ENCODE results near the gene KRIT1. TPM values are rescaled to one million over a fixed set of nuclear protein-coding genes. Genes with fewer than 3 reads are reported as not detected.
"Not testable (repeated sequence)": the region's sequence is repeated elsewhere in the genome, so short reads cannot be mapped to it uniquely, and the experiment has no call there.

Gene KRIT1
- total and polyA plus RNA-seq, 9 donors: 21.5 to 38.2 (median 27.4) TPM

GRCh38 chr7:92279396-92280031, 33.8 kb upstream of the KRIT1 start:
- peaks cover 6% of the 10 kb centered on the region for H3K9me3 ChIP-seq (replicated peaks; ENCODE audit: control insufficient read depth, low read depth, low read length)
- H3K27ac ChIP-seq (ENCODE audit: low read length): no peak overlapping the region
- H3K4me1 ChIP-seq (ENCODE audit: control insufficient read depth, insufficient read depth, low read length): peaks cover 2% of the 10 kb centered on the region
- no peaks in the 10 kb centered on the region for H3K27me3 ChIP-seq (ENCODE audit: control insufficient read depth, insufficient read depth, low read length)
- 29% methylated on average over 1 of the region's 2 CpGs for WGBS (ENCODE audit: insufficient coverage)
- no peaks in the 10 kb centered on the region for H3K36me3 ChIP-seq (ENCODE audit: control insufficient read depth, insufficient read depth, low read length)
- peak; percentile 21 for DNase-seq
- no peak overlapping the region for H3K4me3 ChIP-seq (ENCODE audit: low read length)

GRCh38 chr7:92276460-92276864, 30.7 kb upstream of the KRIT1 start:
- Histone ChIP-seq H3K4me3 (ENCODE audit: low read length) (no peak overlapping the region), H3K9me3 (replicated peaks; ENCODE audit: control insufficient read depth, low read depth, low read length) (peaks cover 6% of the 10 kb centered on the region), H3K27me3 (ENCODE audit: control insufficient read depth, insufficient read depth, low read length) (no peaks in the 10 kb centered on the region), H3K27ac (ENCODE audit: low read length) (no peak overlapping the region), H3K4me1 (ENCODE audit: control insufficient read depth, insufficient read depth, low read length) (peaks cover 2% of the 10 kb centered on the region), H3K36me3 (ENCODE audit: control insufficient read depth, insufficient read depth, low read length) (no peaks in the 10 kb centered on the region)
- 86% methylated on average over 2 of the region's 2 CpGs for WGBS (ENCODE audit: insufficient coverage)
- DNase-seq: no peak

GRCh38 chr7:92275327-92275726, 29.6 kb upstream of the KRIT1 start:
- H3K9me3 ChIP-seq (replicated peaks; ENCODE audit: control insufficient read depth, low read depth, low read length): no peaks in the 10 kb centered on the region
- H3K27ac ChIP-seq (ENCODE audit: low read length): no peak overlapping the region
- H3K4me3 ChIP-seq (ENCODE audit: low read length): no peak overlapping the region
- peaks cover 2% of the 10 kb centered on the region for H3K4me1 ChIP-seq (ENCODE audit: control insufficient read depth, insufficient read depth, low read length)
- DNase-seq: no peak
- H3K36me3 ChIP-seq (ENCODE audit: control insufficient read depth, insufficient read depth, low read length): no peaks in the 10 kb centered on the region
- 100% methylated on average over 1 of the region's 4 CpGs for WGBS (ENCODE audit: insufficient coverage)
- no peaks in the 10 kb centered on the region for H3K27me3 ChIP-seq (ENCODE audit: control insufficient read depth, insufficient read depth, low read length)

- peaks cover 3% of the 10 kb centered on the region for H3K36me3 ChIP-seq (ENCODE audit: control insufficient read depth, insufficient read depth, low read length)
- no peaks in the 10 kb centered on the region for H3K27me3 ChIP-seq (ENCODE audit: control insufficient read depth, insufficient read depth, low read length)
- H3K4me1 ChIP-seq (ENCODE audit: control insufficient read depth, insufficient read depth, low read length): no peaks in the 10 kb centered on the region
- H3K9me3 ChIP-seq (replicated peaks; ENCODE audit: control insufficient read depth, low read depth, low read length): peaks cover 2% of the 10 kb centered on the region
- no peak overlapping the region for H3K27ac ChIP-seq (ENCODE audit: low read length)
- DNase-seq: no peak
- WGBS (ENCODE audit: insufficient coverage): no CpG with 5 or more reads among the region's 1 CpG
- no peak overlapping the region for H3K4me3 ChIP-seq (ENCODE audit: low read length)
Measured at GRCh38 chr7:92268921-92269320, 23.2 kb upstream of the KRIT1 start.

GRCh38 chr7:92266415-92267241, 20.9 kb upstream of the KRIT1 start:
- no peak for DNase-seq
- no peak overlapping the region for H3K27ac ChIP-seq (ENCODE audit: low read length)
- H3K4me3 ChIP-seq (ENCODE audit: low read length): no peak overlapping the region
- H3K9me3 ChIP-seq (replicated peaks; ENCODE audit: control insufficient read depth, low read depth, low read length): peaks cover 9% of the 10 kb centered on the region
- H3K4me1 ChIP-seq (ENCODE audit: control insufficient read depth, insufficient read depth, low read length): no peaks in the 10 kb centered on the region
- H3K36me3 ChIP-seq (ENCODE audit: control insufficient read depth, insufficient read depth, low read length): peaks cover 3% of the 10 kb centered on the region
- WGBS (ENCODE audit: insufficient coverage): no CpG with 5 or more reads among the region's 5 CpGs
- H3K27me3 ChIP-seq (ENCODE audit: control insufficient read depth, insufficient read depth, low read length): no peaks in the 10 kb centered on the region

GRCh38 chr7:92260248-92260781, 14.6 kb upstream of the KRIT1 start:
- H3K9me3 ChIP-seq (replicated peaks; ENCODE audit: control insufficient read depth, low read depth, low read length): peaks cover 7% of the 10 kb centered on the region
- H3K27ac ChIP-seq (ENCODE audit: low read length): no peak overlapping the region
- no peaks in the 10 kb centered on the region for H3K36me3 ChIP-seq (ENCODE audit: control insufficient read depth, insufficient read depth, low read length)
- no peaks in the 10 kb centered on the region for H3K27me3 ChIP-seq (ENCODE audit: control insufficient read depth, insufficient read depth, low read length)
- no peak for DNase-seq
- H3K4me1 ChIP-seq (ENCODE audit: control insufficient read depth, insufficient read depth, low read length): no peaks in the 10 kb centered on the region
- WGBS (ENCODE audit: insufficient coverage): 79% methylated on average over 4 of the region's 7 CpGs
- H3K4me3 ChIP-seq (ENCODE audit: low read length): no peak overlapping the region

DNA sequence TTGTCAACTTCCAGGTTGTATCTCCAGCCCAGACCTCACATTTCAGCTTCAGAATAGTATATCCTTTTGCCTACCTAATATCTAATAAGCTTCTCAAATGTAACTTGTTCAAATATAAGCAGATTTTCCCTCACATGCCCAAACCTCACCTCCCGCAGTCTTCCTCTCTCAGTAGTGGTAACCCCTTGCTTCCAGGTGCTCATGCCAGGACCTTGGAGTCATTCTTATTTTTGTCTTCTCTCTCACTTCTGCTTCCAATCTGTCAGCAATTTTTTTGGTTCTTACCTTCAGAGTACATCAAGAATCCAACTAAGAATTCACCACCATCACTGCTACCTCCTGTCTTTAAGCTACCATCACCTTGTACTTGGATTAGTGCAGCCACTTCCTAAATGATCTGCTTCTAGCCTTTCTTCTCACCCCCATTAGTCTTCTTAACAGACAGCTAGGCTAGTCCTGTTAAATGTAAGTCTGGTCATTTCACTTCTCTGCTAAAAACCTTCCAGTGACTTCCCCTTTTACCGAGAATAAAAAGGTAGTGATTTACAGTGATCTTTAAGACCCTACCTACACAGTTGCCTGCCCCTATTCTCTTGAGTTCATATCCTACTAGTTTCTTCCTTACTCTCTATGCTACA, 14.0 kb upstream of the KRIT1 start:
- Histone ChIP-seq H3K27ac (ENCODE audit: low read length) (no peak overlapping the region), H3K4me3 (ENCODE audit: low read length) (no peak overlapping the region)

GRCh38 chr7:92259062-92259461, 13.3 kb upstream of the KRIT1 start:
- WGBS (ENCODE audit: insufficient coverage): 92% methylated on average over 2 of the region's 4 CpGs
- Histone ChIP-seq H3K4me1 (ENCODE audit: control insufficient read depth, insufficient read depth, low read length) (no peaks in the 10 kb centered on the region), H3K9me3 (replicated peaks; ENCODE audit: control insufficient read depth, low read depth, low read length) (peaks cover 7% of the 10 kb centered on the region), H3K27me3 (ENCODE audit: control insufficient read depth, insufficient read depth, low read length) (no peaks in the 10 kb centered on the region), H3K27ac (ENCODE audit: low read length) (no peak overlapping the region), H3K4me3 (ENCODE audit: low read length) (no peak overlapping the region), H3K36me3 (ENCODE audit: control insufficient read depth, insufficient read depth, low read length) (no peaks in the 10 kb centered on the region)
- DNase-seq: no peak

More for the DNA sequence above, 14.0 kb upstream of the KRIT1 start:
- Histone ChIP-seq H3K9me3 (replicated peaks; ENCODE audit: control insufficient read depth, low read depth, low read length) (peaks cover 7% of the 10 kb centered on the region), H3K27me3 (ENCODE audit: control insufficient read depth, insufficient read depth, low read length) (no peaks in the 10 kb centered on the region), H3K36me3 (ENCODE audit: control insufficient read depth, insufficient read depth, low read length) (no peaks in the 10 kb centered on the region), H3K4me1 (ENCODE audit: control insufficient read depth, insufficient read depth, low read length) (no peaks in the 10 kb centered on the region)
- DNase-seq: no peak
- WGBS (ENCODE audit: insufficient coverage): 100% methylated on average over 1 of the region's 2 CpGs

- Histone ChIP-seq H3K4me1 (ENCODE audit: control insufficient read depth, insufficient read depth, low read length) (no peaks in the 10 kb centered on the region), H3K27ac (ENCODE audit: low read length) (no peak overlapping the region), H3K27me3 (ENCODE audit: control insufficient read depth, insufficient read depth, low read length) (no peaks in the 10 kb centered on the region), H3K36me3 (ENCODE audit: control insufficient read depth, insufficient read depth, low read length) (no peaks in the 10 kb centered on the region), H3K9me3 (replicated peaks; ENCODE audit: control insufficient read depth, low read depth, low read length) (no peaks in the 10 kb centered on the region), H3K4me3 (ENCODE audit: low read length) (no peak overlapping the region)
- DNase-seq: no peak
- 100% methylated on average over 1 of the region's 4 CpGs for WGBS (ENCODE audit: insufficient coverage)
Measured at GRCh38 chr7:92255308-92255707, 9.6 kb upstream of the KRIT1 start.

GRCh38 chr7:92254800-92255199, 9.1 kb upstream of the KRIT1 start:
- not testable (repeated sequence) for H3K4me1 ChIP-seq (ENCODE audit: control insufficient read depth, insufficient read depth, low read length); H3K4me3 ChIP-seq (ENCODE audit: low read length); DNase-seq; H3K9me3 ChIP-seq (replicated peaks; ENCODE audit: control insufficient read depth, low read depth, low read length); H3K27ac ChIP-seq (ENCODE audit: low read length); H3K36me3 ChIP-seq (ENCODE audit: control insufficient read depth, insufficient read depth, low read length); H3K27me3 ChIP-seq (ENCODE audit: control insufficient read depth, insufficient read depth, low read length)
- no CpG with 5 or more reads among the region's 1 CpG for WGBS (ENCODE audit: insufficient coverage)
